SU-DHL-6 (cell line): Measurements from ENCODE around the gene MXD3.

Experiments
- EZH2phosphoT487 ChIP-seq: fragments of 200-600 bp; sonication (generic), shearing (Covaris generic); conservative IDR thresholded peaks from 2 replicates; pipeline ENCODE4 v1.6.1; 2018; ENCODE audit warnings: mild to moderate bottlenecking, antibody characterized with exemption, low read length, moderate library complexity, mixed read lengths
- TF ChIP-seq, protein P1 (sequence below): fragments of 200-600 bp; sonication (generic); IDR thresholded peaks from one replicate; pipeline ENCODE4 v1.5.1; 2017; ENCODE audit warnings: antibody characterized with exemption, mild to moderate bottlenecking, low read length, moderate library complexity; ENCODE audit not compliant: insufficient read depth, poor library complexity, severe bottlenecking

DNA sequence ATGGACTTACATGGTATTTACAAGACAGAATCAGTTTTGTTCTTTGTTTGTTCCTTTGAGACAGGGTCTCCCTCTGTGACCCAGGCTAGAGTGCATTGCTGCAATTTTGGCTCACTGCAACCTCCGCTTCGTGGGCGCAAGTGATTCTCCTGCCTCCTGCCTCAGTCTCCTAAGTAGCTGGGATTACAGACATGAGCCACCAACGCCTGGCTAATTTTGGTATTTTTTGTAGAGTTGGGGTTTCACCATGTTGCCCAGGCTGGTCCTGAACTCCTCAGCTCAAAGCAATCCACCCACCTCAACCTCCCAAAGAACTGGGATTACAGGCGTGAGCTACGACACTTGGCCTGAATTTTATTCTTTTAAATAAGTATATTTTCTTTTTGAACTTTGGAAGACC, 35.8 kb downstream of the MXD3 start:
- TF ChIP-seq, protein P1, sequence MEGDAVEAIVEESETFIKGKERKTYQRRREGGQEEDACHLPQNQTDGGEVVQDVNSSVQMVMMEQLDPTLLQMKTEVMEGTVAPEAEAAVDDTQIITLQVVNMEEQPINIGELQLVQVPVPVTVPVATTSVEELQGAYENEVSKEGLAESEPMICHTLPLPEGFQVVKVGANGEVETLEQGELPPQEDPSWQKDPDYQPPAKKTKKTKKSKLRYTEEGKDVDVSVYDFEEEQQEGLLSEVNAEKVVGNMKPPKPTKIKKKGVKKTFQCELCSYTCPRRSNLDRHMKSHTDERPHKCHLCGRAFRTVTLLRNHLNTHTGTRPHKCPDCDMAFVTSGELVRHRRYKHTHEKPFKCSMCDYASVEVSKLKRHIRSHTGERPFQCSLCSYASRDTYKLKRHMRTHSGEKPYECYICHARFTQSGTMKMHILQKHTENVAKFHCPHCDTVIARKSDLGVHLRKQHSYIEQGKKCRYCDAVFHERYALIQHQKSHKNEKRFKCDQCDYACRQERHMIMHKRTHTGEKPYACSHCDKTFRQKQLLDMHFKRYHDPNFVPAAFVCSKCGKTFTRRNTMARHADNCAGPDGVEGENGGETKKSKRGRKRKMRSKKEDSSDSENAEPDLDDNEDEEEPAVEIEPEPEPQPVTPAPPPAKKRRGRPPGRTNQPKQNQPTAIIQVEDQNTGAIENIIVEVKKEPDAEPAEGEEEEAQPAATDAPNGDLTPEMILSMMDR = no peak
- TF ChIP-seq EZH2phosphoT487 = no peak
